AG09309 (cell line): Measurements from ENCODE around the gene LCE3A.

Experiments
- DNase-seq: peaks from one replicate; pipeline ENCODE4 v3.0.0-alpha.2; 2010; ENCODE audit warnings: low read depth
- H3K4me3 ChIP-seq: 2 replicates; pipeline ENCODE4 v1.5.1; 2011; ENCODE audit warnings: mild to moderate bottlenecking, low read depth, low read length, moderate library complexity; ENCODE audit not compliant: control insufficient read depth
- TF ChIP-seq, protein P1 (sequence below): IDR thresholded peaks from 2 replicates; pipeline ENCODE4 v1.5.1; 2011; ENCODE audit warnings: mild to moderate bottlenecking, low read depth, low read length, inconsistent platforms; ENCODE audit not compliant: insufficient read depth, control insufficient read depth; ENCODE audit errors: missing control alignments

LCE3A gene

DNA sequence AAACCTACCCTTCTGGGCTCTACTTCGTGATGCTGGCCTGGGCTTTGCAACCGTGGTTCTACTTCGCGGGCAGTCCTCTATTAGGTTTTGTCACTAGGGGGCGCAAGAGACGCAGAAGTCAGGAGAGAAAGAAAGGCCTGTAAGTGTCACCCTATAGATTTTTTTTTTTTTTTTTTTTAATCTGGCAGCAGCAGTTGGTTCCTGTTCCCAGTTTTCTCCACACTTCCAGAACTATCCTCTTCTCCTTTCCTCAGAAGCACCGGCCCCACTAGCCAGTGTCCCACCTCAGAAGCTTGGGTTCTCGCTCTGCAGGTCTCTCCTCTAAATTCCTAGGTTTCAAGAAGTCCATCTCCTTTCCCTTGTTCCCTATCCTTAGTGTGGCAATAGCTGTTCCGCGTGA is 31.2 kb upstream of the LCE3A start:
- TF ChIP-seq, protein P1, sequence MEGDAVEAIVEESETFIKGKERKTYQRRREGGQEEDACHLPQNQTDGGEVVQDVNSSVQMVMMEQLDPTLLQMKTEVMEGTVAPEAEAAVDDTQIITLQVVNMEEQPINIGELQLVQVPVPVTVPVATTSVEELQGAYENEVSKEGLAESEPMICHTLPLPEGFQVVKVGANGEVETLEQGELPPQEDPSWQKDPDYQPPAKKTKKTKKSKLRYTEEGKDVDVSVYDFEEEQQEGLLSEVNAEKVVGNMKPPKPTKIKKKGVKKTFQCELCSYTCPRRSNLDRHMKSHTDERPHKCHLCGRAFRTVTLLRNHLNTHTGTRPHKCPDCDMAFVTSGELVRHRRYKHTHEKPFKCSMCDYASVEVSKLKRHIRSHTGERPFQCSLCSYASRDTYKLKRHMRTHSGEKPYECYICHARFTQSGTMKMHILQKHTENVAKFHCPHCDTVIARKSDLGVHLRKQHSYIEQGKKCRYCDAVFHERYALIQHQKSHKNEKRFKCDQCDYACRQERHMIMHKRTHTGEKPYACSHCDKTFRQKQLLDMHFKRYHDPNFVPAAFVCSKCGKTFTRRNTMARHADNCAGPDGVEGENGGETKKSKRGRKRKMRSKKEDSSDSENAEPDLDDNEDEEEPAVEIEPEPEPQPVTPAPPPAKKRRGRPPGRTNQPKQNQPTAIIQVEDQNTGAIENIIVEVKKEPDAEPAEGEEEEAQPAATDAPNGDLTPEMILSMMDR: peak; percentile 32
- no peak for DNase-seq
- no peak overlapping the region for H3K4me3 ChIP-seq

DNA sequence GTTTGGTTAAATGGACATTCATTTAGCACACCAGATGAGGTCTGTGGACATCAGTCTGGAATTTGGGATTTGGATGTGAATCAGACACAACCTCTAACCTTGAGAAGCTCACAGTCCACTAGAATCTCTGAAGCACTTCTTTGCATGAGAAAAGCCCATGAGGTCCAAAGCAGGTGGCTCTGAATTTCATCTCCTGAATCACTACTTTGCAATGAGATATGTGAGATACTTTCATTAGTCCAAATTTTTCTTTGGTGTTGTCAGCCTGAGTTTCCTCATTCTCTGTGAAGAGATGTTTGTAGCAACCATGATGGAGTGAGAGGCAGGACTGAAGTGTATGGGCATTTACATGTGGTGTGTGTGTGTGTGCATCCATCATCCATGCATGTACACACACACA is 23.8 kb upstream of the LCE3A start:
- no peak overlapping the region for H3K4me3 ChIP-seq
- DNase-seq: no peak
- TF ChIP-seq, protein P1: no peak

DNA sequence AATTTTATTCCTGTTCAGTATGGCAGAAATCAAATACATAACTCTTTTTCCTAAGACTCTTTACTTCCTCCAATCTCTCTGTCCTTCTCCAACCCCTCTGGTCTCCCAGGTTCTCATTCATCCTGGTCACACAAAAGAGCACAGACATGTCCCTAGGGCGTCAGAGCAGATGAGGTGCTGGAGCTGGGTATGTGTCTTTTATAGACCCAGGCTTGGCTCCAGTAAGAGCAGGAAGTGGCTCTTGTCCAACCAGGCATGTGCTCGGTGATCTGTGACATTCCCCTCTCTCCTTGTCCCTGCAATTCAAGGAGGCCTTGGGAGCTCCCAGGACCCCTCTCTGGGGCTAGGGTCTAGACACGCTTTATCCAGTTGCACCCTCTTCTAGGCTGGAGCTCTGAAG is 22.2 kb upstream of the LCE3A start:
- H3K4me3 ChIP-seq: no peak overlapping the region
- DNase-seq: no peak
- TF ChIP-seq, protein P1: no peak

DNA sequence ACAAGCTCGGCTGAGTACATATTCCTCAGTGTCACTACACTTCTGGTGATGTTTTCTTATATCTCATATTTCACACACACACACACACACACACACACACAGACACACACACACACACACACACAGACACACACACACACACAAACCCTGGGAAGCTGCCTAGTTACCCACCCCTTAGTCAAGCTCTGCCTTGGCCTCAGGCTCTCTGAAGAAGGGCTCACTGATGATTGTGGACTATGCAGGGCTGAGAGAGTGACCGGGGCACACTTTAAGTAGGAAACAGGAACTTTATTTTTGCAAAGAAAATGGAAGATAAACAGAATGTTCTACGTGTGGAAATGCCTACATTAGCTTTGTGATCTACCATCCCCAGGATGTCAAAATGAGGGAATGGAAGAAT is 21.0 kb upstream of the LCE3A start:
- no peak for DNase-seq
- TF ChIP-seq, protein P1: no peak
- no peak overlapping the region for H3K4me3 ChIP-seq

DNA sequence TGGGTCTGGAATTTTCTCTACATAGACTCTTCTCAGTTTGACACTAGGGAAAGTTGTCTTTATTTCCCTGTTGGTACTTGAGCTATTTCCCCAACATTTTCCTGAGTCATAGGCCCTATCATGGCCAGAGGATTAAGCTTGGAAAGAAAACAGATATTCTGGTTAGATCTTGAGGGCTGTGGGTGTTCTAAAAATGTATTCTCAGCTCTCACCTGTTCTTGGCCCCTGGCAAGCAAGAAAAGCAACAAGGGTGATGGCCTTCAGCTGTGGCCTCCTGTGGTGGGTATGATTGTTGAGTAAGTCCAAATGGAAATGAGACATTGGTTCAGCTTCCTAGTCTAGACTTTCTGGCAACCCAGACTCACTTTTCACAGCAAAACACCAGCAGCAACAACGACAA is 17.4 kb upstream of the LCE3A start:
- TF ChIP-seq, protein P1: no peak
- DNase-seq: no peak
- no peak overlapping the region for H3K4me3 ChIP-seq

DNA sequence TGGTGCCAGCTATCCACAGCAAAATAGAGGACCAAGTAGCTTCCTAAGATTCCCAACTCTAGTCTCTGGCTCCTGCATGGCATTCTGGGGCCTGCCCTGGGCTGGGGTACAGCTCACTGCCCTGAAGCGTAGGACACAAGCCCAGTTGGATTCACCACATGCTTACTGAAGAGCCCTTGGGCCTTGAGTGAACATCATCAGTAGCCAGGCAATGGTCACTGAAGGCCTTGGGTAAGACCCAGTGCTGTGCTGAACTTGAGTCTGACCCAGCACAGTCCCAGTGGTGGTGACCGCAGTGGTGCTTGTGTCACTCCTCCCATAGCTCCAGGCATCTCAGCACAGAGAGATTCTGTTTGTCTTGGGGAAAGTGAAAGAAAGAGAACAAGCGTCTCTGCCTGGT is 7.7 kb upstream of the LCE3A start:
- no peak overlapping the region for H3K4me3 ChIP-seq
- DNase-seq: no peak
- TF ChIP-seq, protein P1: no peak

DNA sequence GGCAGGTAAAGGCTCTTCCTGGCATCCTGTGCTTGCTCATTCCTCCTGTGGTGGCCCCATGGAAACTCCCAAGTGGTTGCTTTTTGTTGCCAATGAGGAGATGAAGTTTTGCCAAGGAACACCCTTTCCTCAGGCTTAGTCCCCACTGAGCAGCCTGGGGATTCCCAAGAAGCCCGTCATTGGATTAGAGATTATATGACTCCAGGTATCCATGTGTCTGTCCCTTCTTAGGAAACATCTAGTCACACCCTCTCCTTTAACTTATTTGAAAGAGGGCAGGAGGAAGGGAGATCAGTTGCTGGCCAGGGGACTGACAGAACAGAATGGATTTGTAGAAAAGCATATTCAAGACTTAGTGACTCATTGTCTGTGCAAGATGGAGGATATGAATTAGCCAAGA is 3.8 kb upstream of the LCE3A start:
- no peak for DNase-seq
- no peak overlapping the region for H3K4me3 ChIP-seq
- TF ChIP-seq, protein P1: no peak
